Activated CD4-positive, alpha-beta T cell treated with anti-CD3 and anti-CD28 coated beads, Interleukin-2, amount 50 U/mL, for 48 hours (primary cell): Measurements from ENCODE around the gene LMNTD2.

Source experiments
- DNase-seq, 2 experiments: peaks; one replicate each; pipeline ENCODE4 v3.0.0-alpha.2; 2020

Gene LMNTD2

DNA sequence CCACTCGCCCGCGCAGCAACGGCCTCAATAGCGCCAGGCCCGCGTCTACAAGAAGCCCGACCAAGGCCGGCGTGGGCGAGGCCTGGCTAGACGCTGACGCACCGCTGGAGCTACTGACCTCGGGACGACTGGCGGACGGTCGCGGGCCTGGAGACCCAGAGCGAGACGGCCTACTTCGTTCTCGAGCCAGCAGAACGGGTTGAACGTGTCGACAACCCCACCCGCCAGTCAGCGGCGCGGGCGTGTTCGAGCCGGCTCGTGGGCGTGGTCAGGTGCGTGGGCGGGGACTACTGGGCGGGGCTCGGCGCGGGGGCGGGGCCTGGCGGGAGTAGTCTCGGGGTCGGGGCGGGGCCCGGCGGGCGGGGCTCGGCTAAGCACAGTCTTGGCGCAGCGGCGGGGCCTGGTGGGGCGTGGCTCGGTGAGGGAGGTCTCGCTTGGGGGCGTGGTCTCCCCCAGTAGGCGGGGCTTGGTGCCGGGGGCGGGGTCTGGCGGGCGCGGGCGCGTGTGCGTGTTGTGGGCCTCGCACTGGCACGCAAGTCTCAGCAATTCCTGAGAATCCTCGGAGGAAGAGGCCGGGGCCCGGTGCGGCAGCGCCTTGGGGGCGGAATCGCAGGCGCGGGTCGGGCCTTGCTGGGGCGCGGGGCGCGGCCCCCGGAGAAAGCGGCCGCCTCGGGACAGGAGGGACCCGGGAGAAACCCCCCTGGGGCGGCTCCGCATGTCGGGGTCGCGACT lies 53.4 kb downstream of the LMNTD2 start, which contains the start of gene RNH1:
Gene RNH1, minus strand, starts transcription at position 248 of the 732 bp plus-strand sequence. CDS start 5,080 bp downstream, outside the sequence.
- DNase-seq = peak; percentile 99

GRCh38 chr11:506238-506994 lies 54.1 kb downstream of the LMNTD2 start:
- peak; percentile 97 for DNase-seq

- no peak for DNase-seq
These were observed 55.6 kb downstream of the LMNTD2 start for GRCh38 chr11:504994-505344.
